ENCODE results near the gene CRNN. TPM values are rescaled to one million over a fixed set of nuclear protein-coding genes. Genes with fewer than 3 reads are reported as not detected.

Gene CRNN
- total RNA-seq, 1 experiment from 2014 or later: not detected

DNA sequence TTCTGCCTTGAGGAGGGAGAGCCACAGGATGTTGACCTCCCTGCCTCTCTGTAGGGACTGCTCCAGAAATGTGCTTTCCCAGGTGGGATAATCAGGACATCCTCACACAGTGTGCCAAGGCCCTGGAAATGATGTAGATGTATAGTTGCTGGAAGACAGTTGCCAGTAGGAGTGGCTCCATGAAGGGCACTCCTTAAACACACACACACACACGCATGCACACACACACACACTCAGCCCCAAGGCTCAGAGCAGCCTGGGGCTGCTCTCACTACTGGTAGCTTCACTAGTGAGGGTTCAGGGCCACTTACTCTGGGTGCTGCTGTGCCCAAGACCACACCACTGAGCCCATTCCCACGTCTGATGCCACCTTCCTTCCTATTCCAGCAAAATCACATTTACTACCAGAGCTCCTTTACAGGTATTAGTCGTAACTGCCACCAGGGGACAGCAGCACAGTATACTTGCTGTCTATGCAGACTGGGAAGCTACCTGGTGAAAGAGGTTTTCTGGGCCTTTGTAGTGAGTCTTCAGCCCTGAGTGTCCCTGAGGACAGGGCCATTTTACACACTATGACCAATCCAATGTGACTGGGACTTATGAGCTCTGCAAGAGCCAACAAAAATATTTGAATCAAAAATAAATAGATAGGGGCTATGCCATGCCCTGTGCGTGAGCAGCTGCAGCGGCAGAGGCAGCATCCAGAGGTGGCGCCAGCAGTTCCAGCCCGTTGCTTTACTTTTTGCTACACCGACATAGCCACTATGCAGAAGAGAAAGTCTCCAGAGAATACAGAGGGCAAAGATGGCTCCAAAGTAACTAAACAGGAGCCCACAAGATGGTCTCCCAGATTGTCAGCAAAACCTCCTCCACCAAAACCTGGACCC is 15.0 kb downstream of the CRNN start:
- H2BK5ac ChIP-seq (ENCODE audit: insufficient read length, low read length): no peak overlapping the region
- H2BK12ac ChIP-seq (ENCODE audit: insufficient read length, low read depth, low read length): no peak overlapping the region
- H4K20me1 ChIP-seq (ENCODE audit: control insufficient read depth, insufficient read depth, insufficient read length): no peaks in the 10 kb centered on the region
- no peak overlapping the region for H2BK15ac ChIP-seq (ENCODE audit: low read depth, low read length)
- TF ChIP-seq, protein P1, sequence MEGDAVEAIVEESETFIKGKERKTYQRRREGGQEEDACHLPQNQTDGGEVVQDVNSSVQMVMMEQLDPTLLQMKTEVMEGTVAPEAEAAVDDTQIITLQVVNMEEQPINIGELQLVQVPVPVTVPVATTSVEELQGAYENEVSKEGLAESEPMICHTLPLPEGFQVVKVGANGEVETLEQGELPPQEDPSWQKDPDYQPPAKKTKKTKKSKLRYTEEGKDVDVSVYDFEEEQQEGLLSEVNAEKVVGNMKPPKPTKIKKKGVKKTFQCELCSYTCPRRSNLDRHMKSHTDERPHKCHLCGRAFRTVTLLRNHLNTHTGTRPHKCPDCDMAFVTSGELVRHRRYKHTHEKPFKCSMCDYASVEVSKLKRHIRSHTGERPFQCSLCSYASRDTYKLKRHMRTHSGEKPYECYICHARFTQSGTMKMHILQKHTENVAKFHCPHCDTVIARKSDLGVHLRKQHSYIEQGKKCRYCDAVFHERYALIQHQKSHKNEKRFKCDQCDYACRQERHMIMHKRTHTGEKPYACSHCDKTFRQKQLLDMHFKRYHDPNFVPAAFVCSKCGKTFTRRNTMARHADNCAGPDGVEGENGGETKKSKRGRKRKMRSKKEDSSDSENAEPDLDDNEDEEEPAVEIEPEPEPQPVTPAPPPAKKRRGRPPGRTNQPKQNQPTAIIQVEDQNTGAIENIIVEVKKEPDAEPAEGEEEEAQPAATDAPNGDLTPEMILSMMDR (conservative IDR thresholded peaks at IDR 0.05): no peak
- no peak overlapping the region for H2AFZ ChIP-seq (ENCODE audit: low read length)
- peaks cover 75 to 81% of the 10 kb centered on the region in 2 experiments for H3K9me3 Mint-ChIP-seq
- no peak overlapping the region for H3K4me3 Mint-ChIP-seq
- H3K79me1 ChIP-seq (ENCODE audit: insufficient read depth, low read depth, low read length, poor library complexity, severe bottlenecking): no peaks in the 10 kb centered on the region
- no peak overlapping the region for H2BK20ac ChIP-seq (ENCODE audit: low read depth, low read length, poor library complexity, severe bottlenecking)
- no peak overlapping the region for H3K9ac ChIP-seq (ENCODE audit: extremely low read depth, insufficient read length, low read length)
- no peaks in the 10 kb centered on the region for H3K79me2 ChIP-seq (ENCODE audit: insufficient read depth, low read length)
- no peak overlapping the region for H3K23ac ChIP-seq (ENCODE audit: insufficient read length, low read depth, low read length)
- H3K4me2 ChIP-seq (ENCODE audit: insufficient read depth, insufficient read length, low read length): no peak overlapping the region
- no peaks in the 10 kb centered on the region for H3K23me2 ChIP-seq (ENCODE audit: insufficient read length, low read depth, low read length, poor library complexity, severe bottlenecking)
- no CpG with 5 or more reads among the region's 8 CpGs for WGBS (ENCODE audit: extremely low coverage, insufficient read length, low lambda C conversion rate)
- no peak overlapping the region for H3K27ac Mint-ChIP-seq
- H3K27ac ChIP-seq (ENCODE audit: insufficient read length, low read depth, low read length): no peak overlapping the region
- DNase-seq: no peak
- no peak overlapping the region for H3K14ac ChIP-seq (ENCODE audit: insufficient read depth, low read length)
- H3K56ac ChIP-seq (ENCODE audit: insufficient read length, low read depth, low read length): no peak overlapping the region
- no peak overlapping the region for H2AK5ac ChIP-seq (ENCODE audit: insufficient read length, low read length)
- no peaks in the 10 kb centered on the region for H3K4me1 Mint-ChIP-seq
- no peak overlapping the region for H4K8ac ChIP-seq (replicated peaks; ENCODE audit: insufficient read length, low read depth, low read length)
- no peaks in the 10 kb centered on the region for H3K27me3 ChIP-seq (ENCODE audit: insufficient read depth, low read length)
- H3K27me3 Mint-ChIP-seq (ENCODE audit: low read depth): peaks cover 2% of the 10 kb centered on the region; the same call in 1 of the 2 replicates
- no peak overlapping the region for H3T11ph ChIP-seq (ENCODE audit: low read length)
- H3K18ac ChIP-seq (ENCODE audit: insufficient read length, low read depth, low read length): no peak overlapping the region
- no peak overlapping the region for H4K91ac ChIP-seq (ENCODE audit: insufficient read length, low read depth, low read length)
- H3K4ac ChIP-seq (ENCODE audit: low read depth, low read length): no peak overlapping the region
- no peak overlapping the region for H2BK120ac ChIP-seq (ENCODE audit: low read depth, low read length, poor library complexity, severe bottlenecking)
- peaks cover 50% of the 10 kb centered on the region for H3K9me3 ChIP-seq (ENCODE audit: control insufficient read depth, low read depth, low read length)
- peaks cover 0 to 19% (median 11%) of the 10 kb centered on the region in 3 experiments; a peak in 5 of 7 replicates for H3K36me3 Mint-ChIP-seq (ENCODE audit: insufficient read depth in 1 of 3, low read depth in 3 of 3)
- no peaks in the 10 kb centered on the region for H3K4me1 ChIP-seq (ENCODE audit: insufficient read depth, low read length)
- H4K5ac ChIP-seq (ENCODE audit: insufficient read length, low read depth, low read length): no peak overlapping the region

Data from H9 (cell line).